Skeletal muscle satellite cell (primary cell): ENCODE results near the gene ERC1.

Experiments
- H3K27me3 ChIP-seq: 2 replicates; pipeline ENCODE4 v1.7.0; 2013; ENCODE audit warnings: low read length; ENCODE audit not compliant: control insufficient read depth, insufficient read depth
- H3K36me3 ChIP-seq: 2 replicates; pipeline ENCODE4 v1.7.0; 2013; ENCODE audit warnings: mild to moderate bottlenecking, control low read depth, low read length; ENCODE audit not compliant: insufficient read depth
- H3K4me1 ChIP-seq: 2 replicates; pipeline ENCODE4 v1.7.0; 2013; ENCODE audit warnings: low read length; ENCODE audit not compliant: control insufficient read depth, insufficient read depth
- H3K4me2 ChIP-seq: 2 replicates; pipeline ENCODE4 v1.7.0; 2013; ENCODE audit warnings: mild to moderate bottlenecking, low read length
- H3K4me3 ChIP-seq: 2 replicates; pipeline ENCODE4 v1.7.0; 2013; ENCODE audit warnings: low read length
- H3K9ac ChIP-seq: 2 replicates; pipeline ENCODE4 v1.7.0; 2013; ENCODE audit warnings: mild to moderate bottlenecking, low read depth, low read length, moderate library complexity
- H3K9me3 ChIP-seq: replicated peaks from 2 replicates; pipeline ENCODE4 v1.7.0; 2013; ENCODE audit warnings: mild to moderate bottlenecking, control low read depth, low read length

The ERC1 gene

GRCh38 chr12:1283316-1283715, 292.3 kb downstream of the ERC1 start:
- no peaks in the 10 kb centered on the region for H3K9me3 ChIP-seq
- H3K9ac ChIP-seq = no peak overlapping the region
- no peaks in the 10 kb centered on the region for H3K27me3 ChIP-seq
- H3K4me2 ChIP-seq = no peak overlapping the region
- peaks cover 10% of the 10 kb centered on the region for H3K4me1 ChIP-seq
- no peaks in the 10 kb centered on the region for H3K36me3 ChIP-seq
- H3K4me3 ChIP-seq = no peak overlapping the region

DNA sequence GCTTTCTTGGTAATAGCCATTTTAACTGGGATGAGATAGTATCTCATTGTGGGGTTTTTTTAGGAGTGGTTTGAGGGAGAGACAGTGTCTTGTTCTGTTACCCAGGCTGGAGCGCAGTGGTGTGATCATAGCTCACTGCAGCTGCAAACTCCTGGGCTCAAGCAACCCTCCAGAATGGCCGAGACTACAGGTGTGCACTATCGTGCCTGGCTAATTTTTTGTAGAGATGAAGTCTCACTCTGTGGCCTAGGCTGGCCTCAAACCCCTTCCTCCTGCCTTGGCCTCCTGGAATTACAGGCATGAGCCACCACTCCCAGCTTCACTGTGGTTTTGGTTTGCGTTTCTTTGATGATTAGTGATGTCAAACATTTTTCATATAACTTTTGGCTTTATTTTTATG, 293.6 kb downstream of the ERC1 start:
- H3K27me3 ChIP-seq = no peaks in the 10 kb centered on the region
- no peak overlapping the region for H3K9ac ChIP-seq
- no peaks in the 10 kb centered on the region for H3K36me3 ChIP-seq
- peaks cover 10% of the 10 kb centered on the region for H3K4me1 ChIP-seq
- H3K4me2 ChIP-seq = no peak overlapping the region
- no peaks in the 10 kb centered on the region for H3K9me3 ChIP-seq
- H3K4me3 ChIP-seq = no peak overlapping the region

DNA sequence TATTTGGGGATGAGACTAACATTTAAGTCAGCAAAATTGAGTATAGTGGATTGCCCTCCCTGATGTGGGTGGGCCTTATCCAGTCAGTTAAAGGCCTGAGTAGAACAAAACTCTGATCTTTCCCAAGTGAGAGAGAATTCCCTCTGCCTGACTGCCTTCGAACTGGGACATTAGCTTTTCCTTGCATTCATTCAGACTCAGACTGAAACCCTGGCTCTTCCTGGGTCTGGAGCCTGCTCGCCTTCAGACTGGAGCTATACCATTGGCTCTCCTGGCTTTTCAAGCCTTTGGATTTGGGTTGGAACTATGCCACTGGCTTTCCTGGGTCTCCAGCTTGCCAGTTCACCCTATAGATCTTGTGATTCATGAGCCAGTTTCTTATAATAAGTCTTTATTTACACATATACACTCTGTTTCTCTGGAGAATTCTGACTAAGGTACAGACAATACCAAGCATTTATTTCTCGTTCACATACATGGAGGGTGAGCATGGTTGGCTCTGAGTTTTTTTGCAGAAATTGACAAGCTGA, 296.5 kb downstream of the ERC1 start:
- Histone ChIP-seq H3K4me2 (no peak overlapping the region), H3K9me3 (no peaks in the 10 kb centered on the region), H3K4me1 (no peaks in the 10 kb centered on the region), H3K27me3 (no peaks in the 10 kb centered on the region), H3K4me3 (no peak overlapping the region), H3K36me3 (peaks cover 4% of the 10 kb centered on the region), H3K9ac (no peak overlapping the region)

DNA sequence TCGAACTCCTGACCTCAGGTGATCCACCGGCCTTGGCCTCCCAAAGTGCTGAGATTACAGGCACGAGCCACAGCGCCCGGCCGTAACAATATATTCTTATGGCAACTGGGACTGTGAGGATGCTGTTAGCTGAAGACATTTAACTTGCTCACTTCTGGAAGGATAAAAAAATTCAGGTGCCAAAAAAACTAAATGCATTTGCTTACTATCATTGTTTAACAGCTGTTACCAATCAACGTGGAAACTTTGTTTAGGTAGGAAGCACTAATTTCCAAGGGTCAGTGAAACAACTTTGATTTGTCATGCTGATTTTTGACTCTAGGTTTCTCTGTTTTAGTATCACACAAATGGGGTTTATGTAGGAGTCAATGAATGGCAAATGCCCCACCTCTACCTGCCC, 297.3 kb downstream of the ERC1 start:
- H3K36me3 ChIP-seq = peaks cover 4% of the 10 kb centered on the region
- no peaks in the 10 kb centered on the region for H3K27me3 ChIP-seq
- H3K4me3 ChIP-seq = no peak overlapping the region
- no peak overlapping the region for H3K9ac ChIP-seq
- no peak overlapping the region for H3K4me2 ChIP-seq
- no peaks in the 10 kb centered on the region for H3K9me3 ChIP-seq
- no peaks in the 10 kb centered on the region for H3K4me1 ChIP-seq

- Histone ChIP-seq H3K4me3 (no peak overlapping the region), H3K36me3 (peaks cover 4% of the 10 kb centered on the region), H3K9ac (no peak overlapping the region), H3K9me3 (no peaks in the 10 kb centered on the region), H3K4me2 (no peak overlapping the region), H3K4me1 (no peaks in the 10 kb centered on the region), H3K27me3 (no peaks in the 10 kb centered on the region)
These were observed 298.5 kb downstream of the ERC1 start for GRCh38 chr12:1289371-1290155.

DNA sequence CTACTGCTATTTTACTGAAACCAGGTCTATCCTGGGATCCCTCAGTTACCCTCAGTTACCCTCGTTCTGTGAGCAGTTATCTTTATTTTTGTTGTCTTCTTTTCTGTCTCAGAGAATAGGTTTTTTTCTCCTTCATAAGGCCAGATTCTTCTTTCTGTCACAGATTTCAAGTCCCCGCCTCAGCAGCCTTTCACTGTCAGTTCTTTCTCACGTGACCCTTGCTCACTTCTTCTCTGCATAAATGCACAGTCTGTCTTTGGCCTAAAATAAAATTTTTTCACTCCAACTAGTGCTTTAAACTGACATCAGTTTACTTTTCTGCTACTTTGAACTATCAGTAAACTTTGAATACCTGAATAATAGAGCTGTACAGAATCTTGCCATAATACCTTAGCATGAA, 299.7 kb downstream of the ERC1 start:
- Histone ChIP-seq H3K27me3 (no peaks in the 10 kb centered on the region), H3K4me2 (no peak overlapping the region), H3K4me1 (no peaks in the 10 kb centered on the region), H3K36me3 (peaks cover 10% of the 10 kb centered on the region), H3K4me3 (no peak overlapping the region), H3K9me3 (no peaks in the 10 kb centered on the region), H3K9ac (no peak overlapping the region)

- no peaks in the 10 kb centered on the region for H3K9me3 ChIP-seq
- H3K4me3 ChIP-seq = no peak overlapping the region
- H3K27me3 ChIP-seq = no peaks in the 10 kb centered on the region
- H3K9ac ChIP-seq = no peak overlapping the region
- H3K4me1 ChIP-seq = no peaks in the 10 kb centered on the region
- no peak overlapping the region for H3K4me2 ChIP-seq
- H3K36me3 ChIP-seq = peaks cover 10% of the 10 kb centered on the region
These were observed 300.7 kb downstream of the ERC1 start for GRCh38 chr12:1291601-1292332.

- Histone ChIP-seq H3K9ac (no peak overlapping the region), H3K4me2 (no peak overlapping the region), H3K27me3 (no peaks in the 10 kb centered on the region), H3K9me3 (no peaks in the 10 kb centered on the region), H3K4me1 (no peaks in the 10 kb centered on the region), H3K4me3 (no peak overlapping the region), H3K36me3 (peaks cover 10% of the 10 kb centered on the region)
These were observed 302.9 kb downstream of the ERC1 start for GRCh38 chr12:1293901-1294300.

- no peak overlapping the region for H3K9ac ChIP-seq
- peaks cover 7% of the 10 kb centered on the region for H3K36me3 ChIP-seq
- H3K4me2 ChIP-seq = no peak overlapping the region
- H3K4me3 ChIP-seq = no peak overlapping the region
- no peaks in the 10 kb centered on the region for H3K27me3 ChIP-seq
- H3K9me3 ChIP-seq = no peaks in the 10 kb centered on the region
- H3K4me1 ChIP-seq = no peaks in the 10 kb centered on the region
These were observed 306.2 kb downstream of the ERC1 start for GRCh38 chr12:1297206-1297605.

GRCh38 chr12:1297639-1298175, 306.7 kb downstream of the ERC1 start:
- Histone ChIP-seq H3K4me2 (no peak overlapping the region), H3K9ac (no peak overlapping the region), H3K9me3 (no peaks in the 10 kb centered on the region), H3K4me1 (no peaks in the 10 kb centered on the region), H3K4me3 (no peak overlapping the region), H3K27me3 (no peaks in the 10 kb centered on the region), H3K36me3 (peaks cover 7% of the 10 kb centered on the region)

DNA sequence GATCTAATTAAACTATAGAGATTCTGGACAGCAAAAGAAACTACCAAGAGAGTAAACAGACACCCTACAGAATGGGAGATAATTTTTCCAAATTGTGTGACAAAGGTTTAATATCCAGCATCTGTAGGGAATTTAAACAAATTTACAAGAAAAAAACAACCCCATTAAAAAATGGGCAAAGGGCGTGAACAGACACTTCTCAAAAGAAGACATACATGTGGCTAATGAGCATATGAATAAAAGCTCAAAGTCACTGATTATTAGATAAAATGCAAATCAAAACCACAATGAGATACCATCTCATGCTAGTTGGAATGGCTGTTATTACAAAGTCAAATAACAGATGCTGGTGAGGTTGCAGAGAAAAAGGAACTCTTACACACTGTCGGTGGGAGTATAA, 309.4 kb downstream of the ERC1 start:
- no peak overlapping the region for H3K9ac ChIP-seq
- no peaks in the 10 kb centered on the region for H3K4me1 ChIP-seq
- no peak overlapping the region for H3K4me2 ChIP-seq
- H3K9me3 ChIP-seq = no peaks in the 10 kb centered on the region
- H3K4me3 ChIP-seq = no peak overlapping the region
- H3K36me3 ChIP-seq = no peaks in the 10 kb centered on the region
- H3K27me3 ChIP-seq = no peaks in the 10 kb centered on the region
